HG03025 (cell line): ENCODE data around the gene ST6GAL1.

Experiments
- ATAC-seq: cut with Tn5 transposase; IDR thresholded peaks from one replicate; pipeline ENCODE4 v1.9.1; 2021; ENCODE audit warnings: mild to moderate bottlenecking, moderate library complexity; ENCODE audit not compliant: unreplicated experiment, low FRiP score

Gene ST6GAL1

GRCh38 chr3:187072102-187072501 is 141.8 kb downstream of the ST6GAL1 start:
- ATAC-seq: no peak

- ATAC-seq: no peak
Measured at GRCh38 chr3:187072511-187072910, 142.2 kb downstream of the ST6GAL1 start.

GRCh38 chr3:187073581-187074098 is 143.3 kb downstream of the ST6GAL1 start:
- ATAC-seq: no peak

- ATAC-seq: no peak
Measured at GRCh38 chr3:187074846-187075245, 144.5 kb downstream of the ST6GAL1 start.

- ATAC-seq: no peak
Measured at GRCh38 chr3:187076297-187076696, 146.0 kb downstream of the ST6GAL1 start.

GRCh38 chr3:187077085-187077484 is 146.8 kb downstream of the ST6GAL1 start:
- no peak for ATAC-seq

- ATAC-seq: no peak
Measured at GRCh38 chr3:187077537-187077936, 147.2 kb downstream of the ST6GAL1 start.

- no peak for ATAC-seq
Measured at GRCh38 chr3:187079090-187080022, 149.0 kb downstream of the ST6GAL1 start.

- ATAC-seq: no peak
Measured at GRCh38 chr3:187080799-187081450, 150.6 kb downstream of the ST6GAL1 start.

- ATAC-seq: no peak
Measured at GRCh38 chr3:187082758-187083375, 152.5 kb downstream of the ST6GAL1 start.

GRCh38 chr3:187084126-187084525 is 153.8 kb downstream of the ST6GAL1 start:
- no peak for ATAC-seq

- no peak for ATAC-seq
Measured at GRCh38 chr3:187084580-187084979, 154.3 kb downstream of the ST6GAL1 start.

GRCh38 chr3:187085021-187085666 is 154.8 kb downstream of the ST6GAL1 start:
- no peak for ATAC-seq

- ATAC-seq: no peak
Measured at GRCh38 chr3:187085933-187086332, 155.6 kb downstream of the ST6GAL1 start.

GRCh38 chr3:187086831-187087230 is 156.5 kb downstream of the ST6GAL1 start:
- ATAC-seq: no peak

GRCh38 chr3:187088701-187089100 is 158.4 kb downstream of the ST6GAL1 start:
- ATAC-seq: no peak

- no peak for ATAC-seq
Measured at GRCh38 chr3:187093320-187093719, 163.0 kb downstream of the ST6GAL1 start.

GRCh38 chr3:187098923-187099512 is 168.7 kb downstream of the ST6GAL1 start:
- ATAC-seq: no peak

- no peak for ATAC-seq
Measured at GRCh38 chr3:187101184-187102072, 171.1 kb downstream of the ST6GAL1 start.
